Parathyroid adenoma (tissue), 2 donors: ENCODE results near the gene NYAP1.
A peak's percentile ranks its signal among the peaks of the same experiment; 100 is the strongest.

Experiments
- H2AFZ ChIP-seq: fragments of 300-600 bp; sonication (generic); one replicate; pipeline ENCODE4 v1.7.0; 2017; ENCODE audit warnings: antibody characterized with exemption, mild to moderate bottlenecking
- H3K27ac ChIP-seq: fragments of 300-600 bp; sonication (generic); one replicate; pipeline ENCODE4 v1.7.0; 2017
- H3K27me3 ChIP-seq: fragments of 300-600 bp; sonication (generic); one replicate; pipeline ENCODE4 v1.7.0; 2017; ENCODE audit warnings: low read length; ENCODE audit not compliant: control insufficient read depth, insufficient read depth
- H3K36me3 ChIP-seq: fragments of 300-600 bp; sonication (generic); one replicate; pipeline ENCODE4 v1.7.0; 2017; ENCODE audit warnings: low read length; ENCODE audit not compliant: control insufficient read depth, insufficient read depth
- H3K4me1 ChIP-seq: fragments of 300-600 bp; sonication (generic); one replicate; pipeline ENCODE4 v1.7.0; 2017; ENCODE audit warnings: control low read depth
- H3K4me2 ChIP-seq: fragments of 300-600 bp; sonication (generic); one replicate; pipeline ENCODE4 v1.7.0; 2017; ENCODE audit warnings: low read length
- H3K4me3 ChIP-seq: fragments of 300-600 bp; sonication (generic); one replicate; pipeline ENCODE4 v1.7.0; 2017; ENCODE audit warnings: low read depth, low read length
- H3K79me2 ChIP-seq: fragments of 300-600 bp; sonication (generic); one replicate; pipeline ENCODE4 v1.7.0; 2017; ENCODE audit warnings: control low read depth
- H3K9ac ChIP-seq: fragments of 300-600 bp; sonication (generic); one replicate; pipeline ENCODE4 v1.7.0; 2017; ENCODE audit warnings: mild to moderate bottlenecking
- H3K9me3 ChIP-seq: fragments of 300-600 bp; sonication (generic); one replicate; pipeline ENCODE4 v1.7.0; 2017; ENCODE audit warnings: low read length; ENCODE audit not compliant: control insufficient read depth
- TF ChIP-seq, protein P1 (sequence below): fragments of 300-600 bp; sonication (generic); IDR thresholded peaks from one replicate; pipeline ENCODE4 v1.7.0; 2017; ENCODE audit warnings: antibody characterized with exemption, mild to moderate bottlenecking
- donor health status: primary hyperparathyroidism.

NYAP1 gene

DNA sequence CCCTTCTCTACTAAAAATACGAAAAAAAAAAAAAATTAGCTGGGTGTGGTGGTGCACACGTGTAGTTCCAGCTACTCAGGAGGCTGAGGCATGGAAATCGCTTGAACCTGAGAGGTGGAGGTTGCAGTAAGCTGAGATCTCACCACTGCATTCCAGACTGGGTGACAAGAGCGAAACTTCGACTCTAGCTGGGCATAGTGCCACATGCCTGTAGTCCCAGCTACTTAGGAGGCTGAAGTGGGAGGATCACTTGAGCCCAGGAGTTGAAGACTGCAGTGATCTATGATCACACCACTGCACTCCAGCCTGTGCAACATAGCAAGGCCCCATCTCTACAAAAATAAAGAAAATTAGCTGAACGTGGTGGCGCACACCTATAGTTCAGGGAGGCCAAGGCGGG lies 18.4 kb upstream of the NYAP1 start:
- Histone ChIP-seq H3K79me2 (no peaks in the 10 kb centered on the region), H3K27me3 (no peaks in the 10 kb centered on the region), H3K9ac (no peak overlapping the region), H3K4me1 (peaks cover 6% of the 10 kb centered on the region), H3K27ac (no peak overlapping the region), H3K4me2 (no peak overlapping the region), H3K9me3 (no peaks in the 10 kb centered on the region), H3K36me3 (no peaks in the 10 kb centered on the region), H2AFZ (no peak overlapping the region), H3K4me3 (no peak overlapping the region)
- TF ChIP-seq, protein P1, sequence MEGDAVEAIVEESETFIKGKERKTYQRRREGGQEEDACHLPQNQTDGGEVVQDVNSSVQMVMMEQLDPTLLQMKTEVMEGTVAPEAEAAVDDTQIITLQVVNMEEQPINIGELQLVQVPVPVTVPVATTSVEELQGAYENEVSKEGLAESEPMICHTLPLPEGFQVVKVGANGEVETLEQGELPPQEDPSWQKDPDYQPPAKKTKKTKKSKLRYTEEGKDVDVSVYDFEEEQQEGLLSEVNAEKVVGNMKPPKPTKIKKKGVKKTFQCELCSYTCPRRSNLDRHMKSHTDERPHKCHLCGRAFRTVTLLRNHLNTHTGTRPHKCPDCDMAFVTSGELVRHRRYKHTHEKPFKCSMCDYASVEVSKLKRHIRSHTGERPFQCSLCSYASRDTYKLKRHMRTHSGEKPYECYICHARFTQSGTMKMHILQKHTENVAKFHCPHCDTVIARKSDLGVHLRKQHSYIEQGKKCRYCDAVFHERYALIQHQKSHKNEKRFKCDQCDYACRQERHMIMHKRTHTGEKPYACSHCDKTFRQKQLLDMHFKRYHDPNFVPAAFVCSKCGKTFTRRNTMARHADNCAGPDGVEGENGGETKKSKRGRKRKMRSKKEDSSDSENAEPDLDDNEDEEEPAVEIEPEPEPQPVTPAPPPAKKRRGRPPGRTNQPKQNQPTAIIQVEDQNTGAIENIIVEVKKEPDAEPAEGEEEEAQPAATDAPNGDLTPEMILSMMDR: no peak

DNA sequence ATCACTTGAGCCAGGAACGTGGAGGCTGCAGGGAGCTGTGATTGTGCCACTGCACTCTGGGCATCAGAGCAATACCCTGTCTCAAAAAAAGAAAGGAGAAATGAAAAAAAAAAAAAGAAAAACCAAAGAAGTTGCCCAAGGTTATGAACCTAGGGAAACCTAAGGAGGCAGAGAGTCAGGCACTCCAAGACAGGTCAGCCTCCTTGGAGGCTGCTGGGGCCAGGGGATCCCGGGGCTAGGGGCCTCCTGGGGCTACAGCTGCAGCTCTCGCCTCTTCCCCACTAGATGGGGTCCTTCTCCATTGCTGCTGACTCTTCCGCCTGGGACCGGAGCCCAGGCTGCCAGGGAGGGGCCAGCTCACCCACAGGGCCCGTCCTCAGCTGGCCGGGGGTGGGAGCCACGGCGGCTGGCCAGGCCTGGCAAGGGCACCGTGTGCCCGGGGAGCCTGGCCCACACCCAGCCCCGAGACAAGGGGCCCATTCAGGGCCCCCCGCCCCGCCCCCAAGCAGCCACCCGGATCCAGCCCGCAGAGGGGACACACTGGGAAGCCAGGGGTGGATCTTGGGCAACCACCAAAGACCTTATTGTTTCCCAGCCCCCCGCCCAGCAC lies 17.9 kb upstream of the NYAP1 start:
- Histone ChIP-seq H3K36me3 (no peaks in the 10 kb centered on the region), H3K79me2 (no peaks in the 10 kb centered on the region), H2AFZ (no peak overlapping the region), H3K27ac (no peak overlapping the region), H3K4me3 (no peak overlapping the region), H3K4me1 (peaks cover 6% of the 10 kb centered on the region), H3K27me3 (no peaks in the 10 kb centered on the region), H3K9ac (no peak overlapping the region), H3K4me2 (no peak overlapping the region), H3K9me3 (no peaks in the 10 kb centered on the region)
- TF ChIP-seq, protein P1: peak; percentile 59

DNA sequence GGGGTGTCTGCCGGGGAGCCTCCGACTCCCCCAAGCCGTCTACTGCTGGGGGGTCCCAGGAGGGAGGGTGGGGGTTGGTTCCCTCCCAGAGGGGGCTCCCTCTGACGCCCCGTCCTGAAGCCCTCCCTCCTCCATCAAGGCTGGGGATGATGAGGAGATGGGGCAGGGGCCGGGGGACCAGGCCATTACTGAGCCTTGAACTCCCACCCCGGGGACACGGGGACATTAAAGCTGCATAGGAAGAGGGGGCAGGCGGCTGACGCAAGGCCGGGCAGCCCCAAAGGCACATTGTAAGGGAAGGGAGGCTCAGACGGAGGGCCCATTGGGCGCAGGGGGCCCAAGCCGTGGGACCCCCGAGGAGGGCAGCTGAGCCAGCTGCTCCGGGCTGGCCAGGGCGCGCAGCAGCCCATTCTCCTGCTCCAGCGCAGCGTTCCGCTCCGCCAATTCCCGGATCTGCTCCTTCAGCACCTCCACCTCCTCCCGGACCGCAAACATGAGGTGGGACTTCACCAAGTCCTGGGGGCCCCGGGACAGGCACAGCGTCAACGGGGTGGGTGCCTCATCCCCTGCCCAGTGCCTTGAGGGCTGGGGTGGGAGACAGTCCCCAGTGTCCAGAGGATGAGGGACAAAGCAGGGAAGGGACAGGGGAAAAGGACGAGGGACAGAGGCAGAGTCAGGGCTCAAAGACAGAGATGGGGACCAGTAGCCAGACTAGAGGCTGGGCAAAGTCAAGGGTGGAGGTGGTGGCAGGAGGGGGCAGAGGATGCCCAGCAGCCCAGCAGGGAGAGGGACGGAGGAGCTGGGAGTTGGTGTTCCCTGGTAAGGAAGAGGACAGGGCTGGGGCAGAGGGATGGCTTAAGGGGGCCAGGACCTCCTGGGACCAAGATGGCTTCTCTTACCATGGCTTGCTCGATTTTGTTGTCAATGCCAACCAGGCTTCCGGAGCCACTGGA lies 16.8 kb upstream of the NYAP1 start:
- TF ChIP-seq, protein P1: no peak
- no peaks in the 10 kb centered on the region for H3K27me3 ChIP-seq
- no peaks in the 10 kb centered on the region for H3K79me2 ChIP-seq
- H3K36me3 ChIP-seq: no peaks in the 10 kb centered on the region
- no peak overlapping the region for H3K4me3 ChIP-seq
- peaks cover 6% of the 10 kb centered on the region for H3K4me1 ChIP-seq
- H3K4me2 ChIP-seq: no peak overlapping the region
- no peaks in the 10 kb centered on the region for H3K9me3 ChIP-seq
- no peak overlapping the region for H3K27ac ChIP-seq
- no peak overlapping the region for H3K9ac ChIP-seq
- H2AFZ ChIP-seq: no peak overlapping the region

DNA sequence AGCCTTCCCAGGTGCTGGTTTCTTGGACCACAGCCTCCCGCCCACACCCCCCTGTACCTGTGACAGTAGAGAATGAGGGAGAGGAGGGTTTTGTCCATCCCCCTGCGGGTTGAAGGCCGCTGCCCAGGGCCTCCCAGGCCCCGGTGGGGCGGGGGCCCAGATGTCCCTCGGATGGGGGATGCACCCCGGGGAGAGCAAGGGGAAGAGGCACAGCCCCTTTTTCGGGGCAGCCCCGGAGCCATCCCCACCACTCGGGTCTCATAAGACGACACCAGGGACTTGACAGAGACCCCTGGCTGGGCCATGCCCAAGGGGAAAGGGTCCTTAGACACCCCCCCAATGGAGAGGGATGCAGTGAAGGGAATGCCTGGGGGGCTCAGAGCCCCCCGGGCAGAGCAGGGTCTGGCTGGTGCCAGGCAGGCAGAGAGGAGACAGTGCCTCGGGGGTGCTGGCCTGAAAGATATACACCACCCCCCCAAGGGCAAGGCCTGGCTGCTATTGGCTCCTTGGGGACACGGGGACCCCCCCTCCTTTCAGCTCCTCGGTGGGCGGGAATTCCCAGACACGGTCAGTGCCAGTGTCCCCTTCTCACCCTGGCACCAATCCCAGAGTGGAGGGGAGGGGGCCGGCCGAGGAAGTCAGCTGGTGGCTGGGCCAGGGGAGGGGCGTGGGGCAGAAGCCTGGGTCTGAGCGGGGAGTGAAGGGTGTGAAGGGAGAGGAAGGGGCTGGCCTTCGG lies 15.9 kb upstream of the NYAP1 start:
- Histone ChIP-seq H3K27ac (no peak overlapping the region), H3K36me3 (no peaks in the 10 kb centered on the region), H3K27me3 (no peaks in the 10 kb centered on the region), H3K9ac (no peak overlapping the region), H3K79me2 (no peaks in the 10 kb centered on the region), H3K4me1 (peaks cover 6% of the 10 kb centered on the region), H3K9me3 (no peaks in the 10 kb centered on the region), H3K4me3 (no peak overlapping the region), H3K4me2 (no peak overlapping the region), H2AFZ (no peak overlapping the region)
- TF ChIP-seq, protein P1: no peak
